HepG2 (cell line): ENCODE measurements around the gene PIN4. TPM values are rescaled to one million over a fixed set of nuclear protein-coding genes. Genes with fewer than 3 reads are reported as not detected.

Source experiments
- BORCS8-MEF2B ChIP-seq: sonication (generic); formaldehyde crosslinking; IDR thresholded peaks from 2 replicates; pipeline ENCODE4 v1.8.0; 2022; ENCODE audit warnings: mild to moderate bottlenecking, missing genetic modification reagents
- CREM ChIP-seq, 2 experiments: sonication (generic) in 1 of 2; formaldehyde crosslinking in 1 of 2; IDR thresholded peaks; 2 replicates each; pipeline versions ENCODE4 v1.4.0 to v1.6.1; 2016 to 2020; ENCODE audit warnings: antibody characterized with exemption in 1 of 2, mild to moderate bottlenecking in 1 of 2, missing genetic modification reagents in 1 of 2
- ELF1 ChIP-seq: sonication (generic); formaldehyde crosslinking; IDR thresholded peaks from 2 replicates; pipeline ENCODE4 v1.4.0; 2020; ENCODE audit warnings: missing genetic modification reagents
- FOSL2 ChIP-seq: sonication (generic); formaldehyde crosslinking; IDR thresholded peaks from 2 replicates; pipeline ENCODE4 v1.4.0; 2020; ENCODE audit warnings: missing genetic modification reagents
- FOXJ3 ChIP-seq: sonication (generic); formaldehyde crosslinking; IDR thresholded peaks from 2 replicates; pipeline ENCODE4 v1.4.0; 2020; ENCODE audit warnings: missing genetic modification reagents, mild to moderate bottlenecking, borderline replicate concordance
- FOXK2 ChIP-seq: fragments of 450-650 bp; IDR thresholded peaks from 2 replicates; pipeline ENCODE4 v1.6.1; 2016
- KAT8 ChIP-seq: IDR thresholded peaks from 2 replicates; pipeline ENCODE4 v1.6.1; 2016; ENCODE audit warnings: missing genetic modification reagents, missing compliant biosample characterization
- NCOR1 ChIP-seq: fragments of 200-600 bp; sonication (generic); IDR thresholded peaks from 2 replicates; pipeline ENCODE4 v1.7.0; 2017; ENCODE audit warnings: antibody characterized with exemption, low read length, borderline replicate concordance
- PAX8 ChIP-seq: sonication (generic); formaldehyde crosslinking; IDR thresholded peaks from 2 replicates; pipeline ENCODE4 v1.8.0; 2022; ENCODE audit warnings: mild to moderate bottlenecking, missing genetic modification reagents, borderline replicate concordance
- PITX1 ChIP-seq: sonication (generic); formaldehyde crosslinking; IDR thresholded peaks from 2 replicates; pipeline ENCODE4 v1.5.1; 2020; ENCODE audit warnings: mild to moderate bottlenecking, missing genetic modification reagents
- PLRG1 ChIP-seq: fragments of 450-650 bp; conservative IDR thresholded peaks from 2 replicates; pipeline ENCODE4 v1.6.1; 2016
- POLR2G ChIP-seq: fragments of 200-400 bp; formaldehyde crosslinking; IDR thresholded peaks from 2 replicates; pipeline ENCODE4 v1.6.1; 2018; ENCODE audit warnings: mild to moderate bottlenecking, low read depth, low read length, moderate library complexity
- SSRP1 ChIP-seq: IDR thresholded peaks from 2 replicates; pipeline ENCODE4 v1.6.1; 2016; ENCODE audit warnings: control low read depth
- TAF1 ChIP-seq: sonication (generic); formaldehyde crosslinking; IDR thresholded peaks from 2 replicates; pipeline ENCODE4 v1.4.0; 2020; ENCODE audit warnings: missing genetic modification reagents
- TFE3 ChIP-seq: IDR thresholded peaks from 2 replicates; pipeline ENCODE4 v1.6.1; 2016
- YEATS2 ChIP-seq: sonication (generic); formaldehyde crosslinking; IDR thresholded peaks from 2 replicates; pipeline ENCODE4 v1.4.0; 2020; ENCODE audit warnings: missing genetic modification reagents, borderline replicate concordance
- ZFP82 ChIP-seq: sonication (generic); formaldehyde crosslinking; IDR thresholded peaks from 2 replicates; pipeline ENCODE4 v1.5.1; 2020; ENCODE audit warnings: mild to moderate bottlenecking, missing genetic modification reagents, borderline replicate concordance
- ZFY ChIP-seq: sonication (generic); formaldehyde crosslinking; IDR thresholded peaks from 2 replicates; pipeline ENCODE4 v1.4.0; 2020; ENCODE audit warnings: missing genetic modification reagents
- ZNF326 ChIP-seq: sonication (generic); formaldehyde crosslinking; IDR thresholded peaks from 2 replicates; pipeline ENCODE4 v1.4.0; 2020; ENCODE audit warnings: missing genetic modification reagents, borderline replicate concordance
- ZNF350 ChIP-seq: sonication (generic); formaldehyde crosslinking; IDR thresholded peaks from 2 replicates; pipeline ENCODE4 v1.4.0; 2020; ENCODE audit warnings: mild to moderate bottlenecking, low read depth, missing genetic modification reagents, borderline replicate concordance
- ZNF543 ChIP-seq: sonication (generic); formaldehyde crosslinking; IDR thresholded peaks from 2 replicates; pipeline ENCODE4 v1.4.0; 2020; ENCODE audit warnings: mild to moderate bottlenecking, missing genetic modification reagents
- ZNF772 ChIP-seq: sonication (generic); formaldehyde crosslinking; IDR thresholded peaks from 2 replicates; pipeline ENCODE4 v1.5.0; 2020; ENCODE audit warnings: mild to moderate bottlenecking, missing genetic modification reagents
- polyA plus RNA-seq, 8 experiments: library from polyadenylated mRNA; depleted of rRNA in 3 of 8; stranded (reverse) in 7 of 8; unstranded in 1 of 8; fragments of >200 nt; fragmentation: Illumina TruSeq in 4 of 8; extraction: Trizol in 4 of 8; gene quantifications; 2 replicates each; pipeline versions ENCODE4 v1.2.1 to v1.2.3, GENCODE V29; 2011 to 2016; ENCODE audit warnings: low read depth in 4 of 8, missing spikeins in 1 of 8, mixed read lengths in 1 of 8; ENCODE audit not compliant: insufficient read depth in 1 of 8
- total RNA-seq, 5 experiments: library from RNA; depleted of rRNA; stranded (reverse); fragments of >200 nt; fragmentation: Illumina TruSeq; extraction: Trizol; gene quantifications; 2 replicates each; pipeline ENCODE4 v1.2.3, GENCODE V29; 2016; ENCODE audit warnings: low read depth in 1 of 5
- TF ChIP-seq, protein P1 (sequence below): sonication (generic); formaldehyde crosslinking; IDR thresholded peaks from 2 replicates; pipeline ENCODE4 v1.4.0; 2020; ENCODE audit warnings: missing genetic modification reagents

Gene PIN4
- total and polyA plus RNA-seq, 2 of the 13 experiments (the other 11 are each of a cell fraction or from before 2014, with no cell fraction given): 12.6 to 29.5 TPM

DNA sequence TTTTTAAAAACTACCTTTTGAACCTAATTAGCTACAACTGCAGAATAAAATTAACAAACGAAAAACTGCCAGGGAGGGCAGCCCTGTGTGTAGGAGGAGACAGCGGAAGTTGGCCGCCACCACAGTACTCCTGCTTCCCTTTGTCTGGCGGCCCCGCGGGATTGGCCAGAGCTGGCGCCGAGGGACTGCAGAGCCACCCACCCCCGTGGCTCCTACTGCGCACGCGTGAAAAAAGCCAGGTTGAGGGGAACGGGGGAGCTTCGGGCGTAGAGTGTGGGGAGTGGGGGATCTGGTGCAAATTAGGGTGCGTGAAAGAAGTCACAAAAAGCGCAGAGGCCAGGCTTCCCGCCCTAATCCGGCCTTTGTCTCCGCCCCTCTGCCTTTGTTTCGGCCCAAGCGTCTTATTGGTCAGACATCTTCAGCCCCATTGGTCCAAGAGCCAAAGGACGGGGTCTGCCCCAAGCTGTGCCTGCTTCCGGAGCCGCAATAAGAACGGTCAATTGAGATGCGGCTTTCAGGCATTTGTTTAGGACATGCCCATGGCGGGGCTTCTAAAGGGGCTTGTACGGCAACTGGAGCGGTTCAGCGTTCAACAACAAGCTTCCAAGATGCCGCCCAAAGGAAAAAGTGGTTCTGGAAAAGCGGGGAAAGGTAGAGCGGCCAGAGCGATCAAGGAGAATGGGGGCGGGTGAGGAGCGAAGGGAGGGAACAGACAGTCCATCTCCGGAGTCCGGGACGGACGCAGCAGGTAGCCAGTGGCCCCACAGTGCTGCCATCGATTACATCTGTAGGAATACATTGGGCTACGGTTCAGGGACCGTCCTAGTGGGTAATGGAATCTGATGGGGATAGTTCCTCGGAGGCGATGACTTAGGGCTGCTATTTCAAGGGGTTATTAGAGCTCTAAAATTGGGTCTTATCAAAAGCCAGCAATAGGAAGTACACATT lies at the start of gene PIN4 (continued):
- TF ChIP-seq ELF1 (CRISPR knock-in tag): no peak
- TF ChIP-seq SSRP1: no peak
- no peak for TF ChIP-seq ZNF350 (CRISPR knock-in tag)
- TF ChIP-seq KAT8 (CRISPR knock-in tag): peak; percentile 76
- TF ChIP-seq ZNF772 (CRISPR knock-in tag): no peak
- peak; percentile 44; the same call in 1 of the 2 replicates for TF ChIP-seq CREM (IDR thresholded peaks at IDR 0.05)
- TF ChIP-seq CREM (CRISPR knock-in tag; IDR thresholded peaks at IDR 0.05): no peak
- TF ChIP-seq, protein P1, sequence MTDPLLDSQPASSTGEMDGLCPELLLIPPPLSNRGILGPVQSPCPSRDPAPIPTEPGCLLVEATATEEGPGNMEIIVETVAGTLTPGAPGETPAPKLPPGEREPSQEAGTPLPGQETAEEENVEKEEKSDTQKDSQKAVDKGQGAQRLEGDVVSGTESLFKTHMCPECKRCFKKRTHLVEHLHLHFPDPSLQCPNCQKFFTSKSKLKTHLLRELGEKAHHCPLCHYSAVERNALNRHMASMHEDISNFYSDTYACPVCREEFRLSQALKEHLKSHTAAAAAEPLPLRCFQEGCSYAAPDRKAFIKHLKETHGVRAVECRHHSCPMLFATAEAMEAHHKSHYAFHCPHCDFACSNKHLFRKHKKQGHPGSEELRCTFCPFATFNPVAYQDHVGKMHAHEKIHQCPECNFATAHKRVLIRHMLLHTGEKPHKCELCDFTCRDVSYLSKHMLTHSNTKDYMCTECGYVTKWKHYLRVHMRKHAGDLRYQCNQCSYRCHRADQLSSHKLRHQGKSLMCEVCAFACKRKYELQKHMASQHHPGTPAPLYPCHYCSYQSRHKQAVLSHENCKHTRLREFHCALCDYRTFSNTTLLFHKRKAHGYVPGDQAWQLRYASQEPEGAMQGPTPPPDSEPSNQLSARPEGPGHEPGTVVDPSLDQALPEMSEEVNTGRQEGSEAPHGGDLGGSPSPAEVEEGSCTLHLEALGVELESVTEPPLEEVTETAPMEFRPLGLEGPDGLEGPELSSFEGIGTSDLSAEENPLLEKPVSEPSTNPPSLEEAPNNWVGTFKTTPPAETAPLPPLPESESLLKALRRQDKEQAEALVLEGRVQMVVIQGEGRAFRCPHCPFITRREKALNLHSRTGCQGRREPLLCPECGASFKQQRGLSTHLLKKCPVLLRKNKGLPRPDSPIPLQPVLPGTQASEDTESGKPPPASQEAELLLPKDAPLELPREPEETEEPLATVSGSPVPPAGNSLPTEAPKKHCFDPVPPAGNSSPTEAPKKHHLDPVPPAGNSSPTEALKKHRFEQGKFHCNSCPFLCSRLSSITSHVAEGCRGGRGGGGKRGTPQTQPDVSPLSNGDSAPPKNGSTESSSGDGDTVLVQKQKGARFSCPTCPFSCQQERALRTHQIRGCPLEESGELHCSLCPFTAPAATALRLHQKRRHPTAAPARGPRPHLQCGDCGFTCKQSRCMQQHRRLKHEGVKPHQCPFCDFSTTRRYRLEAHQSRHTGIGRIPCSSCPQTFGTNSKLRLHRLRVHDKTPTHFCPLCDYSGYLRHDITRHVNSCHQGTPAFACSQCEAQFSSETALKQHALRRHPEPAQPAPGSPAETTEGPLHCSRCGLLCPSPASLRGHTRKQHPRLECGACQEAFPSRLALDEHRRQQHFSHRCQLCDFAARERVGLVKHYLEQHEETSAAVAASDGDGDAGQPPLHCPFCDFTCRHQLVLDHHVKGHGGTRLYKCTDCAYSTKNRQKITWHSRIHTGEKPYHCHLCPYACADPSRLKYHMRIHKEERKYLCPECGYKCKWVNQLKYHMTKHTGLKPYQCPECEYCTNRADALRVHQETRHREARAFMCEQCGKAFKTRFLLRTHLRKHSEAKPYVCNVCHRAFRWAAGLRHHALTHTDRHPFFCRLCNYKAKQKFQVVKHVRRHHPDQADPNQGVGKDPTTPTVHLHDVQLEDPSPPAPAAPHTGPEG: no peak
- TF ChIP-seq PAX8 (CRISPR knock-in tag): no peak
- no peak for TF ChIP-seq PLRG1
- no peak for TF ChIP-seq TFE3 (CRISPR knock-in tag)
- no peak for TF ChIP-seq FOSL2
- TF ChIP-seq ZFP82 (CRISPR knock-in tag): 0 out of 2 replicates have a peak, but pooled peaks have one; percentile 42
- peak; percentile 18; the same call in 1 of the 2 replicates for TF ChIP-seq TAF1 (CRISPR knock-in tag)
- peak; percentile 74; the same call in 1 of the 2 replicates for TF ChIP-seq YEATS2
- TF ChIP-seq FOXK2: peak; percentile 44; the same call in 1 of the 2 replicates
- 0 out of 2 replicates have a peak, but pooled peaks have one; percentile 35 for TF ChIP-seq BORCS8-MEF2B (CRISPR knock-in tag)
- no peak for TF ChIP-seq ZNF543 (CRISPR knock-in tag)
- no peak for TF ChIP-seq ZNF326
- TF ChIP-seq ZFY (CRISPR knock-in tag): 0 out of 2 replicates have a peak, but pooled peaks have one; percentile 26
- TF ChIP-seq POLR2G: peak; percentile 62
- TF ChIP-seq NCOR1: peak; percentile 19; the same call in 1 of the 2 replicates
- TF ChIP-seq FOXJ3 (CRISPR knock-in tag): peak; percentile 30; the same call in 1 of the 2 replicates
- TF ChIP-seq PITX1 (CRISPR knock-in tag): 0 out of 2 replicates have a peak, but pooled peaks have one; percentile 26
